Gastroesophageal sphincter (tissue), 3 donors: Measurements from ENCODE around the gene HES4.

ENCODE experiments used
- EP300 ChIP-seq: sonication (generic); formaldehyde crosslinking; IDR thresholded peaks from one replicate; pipeline ENCODE4 v1.6.1; 2017; ENCODE audit warnings: antibody characterized with exemption, mild to moderate bottlenecking
- POLR2A ChIP-seq, 2 donors: fragments of 450-650 bp; IDR thresholded peaks; one replicate each; pipeline ENCODE4 v1.6.1; 2017; ENCODE audit warnings: antibody characterized with exemption in 2 of 2, mild to moderate bottlenecking in 2 of 2, moderate library complexity in 1 of 2
- POLR2AphosphoS5 ChIP-seq: sonication (generic); formaldehyde crosslinking; IDR thresholded peaks from one replicate; pipeline ENCODE4 v1.6.1; 2017; ENCODE audit warnings: antibody characterized with exemption
- TF ChIP-seq, protein P1 (sequence below), 4 experiments: fragments of 200-600 bp in 2 of 4; fragments of 450-650 bp in 2 of 4; sonication (generic) in 1 of 4; IDR thresholded peaks; one replicate each; pipeline ENCODE4 v1.5.1; 2017 to 2019; ENCODE audit warnings: antibody characterized with exemption in 4 of 4, mild to moderate bottlenecking in 2 of 4, moderate library complexity in 2 of 4

DNA sequence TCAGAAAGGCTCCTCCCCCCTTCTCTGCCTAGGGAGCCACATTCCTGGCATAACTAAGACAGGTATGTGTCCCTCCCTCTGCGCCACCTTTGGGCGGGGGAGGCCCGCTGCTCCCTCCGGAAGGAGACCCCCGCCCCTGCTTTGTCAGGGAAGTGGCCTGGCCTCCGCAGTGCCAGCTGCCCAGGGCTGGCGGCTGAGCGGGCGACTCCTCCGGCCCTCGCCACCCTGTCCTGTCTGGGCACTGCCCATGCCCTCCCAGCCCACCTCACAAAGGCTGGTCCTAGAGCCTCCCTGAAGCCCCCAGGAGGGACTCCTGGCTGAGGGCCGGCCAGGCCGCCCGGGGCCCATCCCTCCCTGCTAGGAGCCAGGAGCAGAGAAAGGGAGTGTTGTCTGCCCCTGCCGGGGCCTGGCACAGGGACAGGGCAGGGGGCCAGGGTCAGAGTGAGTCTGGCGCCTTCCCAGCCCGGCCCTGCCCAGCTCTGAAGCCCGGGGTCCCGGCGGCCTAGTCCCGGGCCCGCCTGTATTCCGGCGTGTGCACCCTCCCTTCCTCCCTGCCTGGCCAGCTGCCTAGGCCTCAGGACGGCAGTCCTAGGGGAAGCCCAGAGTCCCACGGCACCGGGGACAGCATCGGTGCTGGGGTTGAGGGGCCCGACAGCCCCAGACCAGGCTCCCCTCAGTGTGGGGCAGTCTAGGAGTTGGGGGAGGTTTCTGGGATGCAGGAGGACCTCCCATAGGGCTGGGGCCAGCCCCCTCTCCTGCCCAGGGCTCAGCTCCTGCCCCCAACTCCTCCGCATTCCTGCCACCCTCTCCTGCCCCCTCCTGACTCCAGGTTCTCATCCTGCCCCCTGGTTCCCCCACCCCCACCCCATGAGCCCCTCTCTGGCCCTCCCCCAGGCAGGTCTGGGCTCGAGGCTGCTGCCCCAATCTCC, 25.1 kb upstream of the HES4 start:
- TF ChIP-seq, protein P1, sequence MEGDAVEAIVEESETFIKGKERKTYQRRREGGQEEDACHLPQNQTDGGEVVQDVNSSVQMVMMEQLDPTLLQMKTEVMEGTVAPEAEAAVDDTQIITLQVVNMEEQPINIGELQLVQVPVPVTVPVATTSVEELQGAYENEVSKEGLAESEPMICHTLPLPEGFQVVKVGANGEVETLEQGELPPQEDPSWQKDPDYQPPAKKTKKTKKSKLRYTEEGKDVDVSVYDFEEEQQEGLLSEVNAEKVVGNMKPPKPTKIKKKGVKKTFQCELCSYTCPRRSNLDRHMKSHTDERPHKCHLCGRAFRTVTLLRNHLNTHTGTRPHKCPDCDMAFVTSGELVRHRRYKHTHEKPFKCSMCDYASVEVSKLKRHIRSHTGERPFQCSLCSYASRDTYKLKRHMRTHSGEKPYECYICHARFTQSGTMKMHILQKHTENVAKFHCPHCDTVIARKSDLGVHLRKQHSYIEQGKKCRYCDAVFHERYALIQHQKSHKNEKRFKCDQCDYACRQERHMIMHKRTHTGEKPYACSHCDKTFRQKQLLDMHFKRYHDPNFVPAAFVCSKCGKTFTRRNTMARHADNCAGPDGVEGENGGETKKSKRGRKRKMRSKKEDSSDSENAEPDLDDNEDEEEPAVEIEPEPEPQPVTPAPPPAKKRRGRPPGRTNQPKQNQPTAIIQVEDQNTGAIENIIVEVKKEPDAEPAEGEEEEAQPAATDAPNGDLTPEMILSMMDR (IDR thresholded peaks at IDR 0.05) = no peak
- no peak for TF ChIP-seq EP300
- no peak for TF ChIP-seq POLR2A (IDR thresholded peaks at IDR 0.05)
- no peak for TF ChIP-seq POLR2AphosphoS5
